OCI-LY3 (cell line): ENCODE results near the gene TPSG1.

ENCODE experiments used
- H2AFZ ChIP-seq: fragments of 200-600, 300-600 bp; shearing (Covaris generic); 2 replicates; pipeline ENCODE4 v1.6.0; 2014; ENCODE audit warnings: antibody characterized with exemption, low read depth, low read length
- H3K27ac ChIP-seq: fragments of 200-600, 300-600 bp; sonication (generic); 2 replicates; pipeline ENCODE4 v1.5.1; 2014; ENCODE audit warnings: mild to moderate bottlenecking, low read length, moderate library complexity, mixed read lengths
- H3K27me3 ChIP-seq: fragments of 200-600, 300-600 bp; sonication (generic); 2 replicates; pipeline ENCODE4 v1.6.1; 2014; ENCODE audit warnings: low read depth, low read length, mixed read lengths
- H3K36me3 ChIP-seq: fragments of 200-600, 300-600 bp; sonication (generic); replicated peaks from 2 replicates; pipeline ENCODE3; 2014; ENCODE audit warnings: low read depth, low read length, mixed read lengths
- H3K4me1 ChIP-seq: fragments of 300-600, 200-600 bp; sonication (generic); 2 replicates; pipeline ENCODE4 v1.6.1; 2014; ENCODE audit warnings: low read length, mixed read lengths
- H3K4me2 ChIP-seq: fragments of 200-600, 300-600 bp; sonication (generic); 2 replicates; pipeline ENCODE4 v1.6.1; 2014; ENCODE audit warnings: low read length, mixed read lengths
- H3K4me3 ChIP-seq: fragments of 300-600, 200-600 bp; sonication (generic); 2 replicates; pipeline ENCODE4 v1.5.1; 2014; ENCODE audit warnings: antibody characterized with exemption, mild to moderate bottlenecking, low read length, moderate library complexity
- H3K79me2 ChIP-seq: fragments of 300-600, 200-600 bp; shearing (Covaris generic); 2 replicates; pipeline ENCODE4 v1.6.1; 2014; ENCODE audit warnings: mild to moderate bottlenecking, low read length, mixed read lengths
- H3K9ac ChIP-seq: fragments of 300-600, 200-600 bp; shearing (Covaris generic); 2 replicates; pipeline ENCODE4 v1.6.0; 2014; ENCODE audit warnings: mild to moderate bottlenecking, low read length, moderate library complexity
- H3K9me3 ChIP-seq: fragments of 200-600, 300-600 bp; shearing (Covaris generic); 2 replicates; pipeline ENCODE4 v1.6.1; 2014; ENCODE audit warnings: low read length, mixed read lengths; ENCODE audit not compliant: insufficient read depth
- H4K20me1 ChIP-seq: fragments of 200-600, 300-600 bp; sonication (generic); 2 replicates; pipeline ENCODE4 v1.6.1; 2016; ENCODE audit warnings: low read length, mixed read lengths; ENCODE audit not compliant: insufficient read depth
- CTCF ChIP-seq: fragments of 200-600, 300-600 bp; sonication (generic); IDR thresholded peaks from 2 replicates; pipeline ENCODE4 v1.5.1; 2014; ENCODE audit warnings: antibody characterized with exemption, low read length, low read depth
- EZH2phosphoT487 ChIP-seq: fragments of 200-600 bp; shearing (Covaris generic); IDR thresholded peaks from 2 replicates; pipeline ENCODE4 v1.6.1; 2018; ENCODE audit warnings: antibody characterized with exemption, mixed run types, low read depth

The TPSG1 gene

GRCh38 chr16:1177750-1178149 is 47.3 kb downstream of the TPSG1 start:
- Histone ChIP-seq H3K4me1 (no peaks in the 10 kb centered on the region), H3K9me3 (no peaks in the 10 kb centered on the region), H3K36me3 (no peaks in the 10 kb centered on the region), H2AFZ (no peak overlapping the region), H3K4me2 (no peak overlapping the region), H3K79me2 (no peaks in the 10 kb centered on the region), H3K27me3 (no peaks in the 10 kb centered on the region), H4K20me1 (no peaks in the 10 kb centered on the region), H3K27ac (no peak overlapping the region), H3K4me3 (no peak overlapping the region), H3K9ac (no peak overlapping the region)
- TF ChIP-seq CTCF (no peak), EZH2phosphoT487 (no peak)

- H3K79me2 ChIP-seq = no peaks in the 10 kb centered on the region
- no peaks in the 10 kb centered on the region for H3K27me3 ChIP-seq
- H3K36me3 ChIP-seq = no peaks in the 10 kb centered on the region
- H2AFZ ChIP-seq = no peak overlapping the region
- H3K9me3 ChIP-seq = no peaks in the 10 kb centered on the region
- H3K27ac ChIP-seq = no peak overlapping the region
- no peaks in the 10 kb centered on the region for H3K4me1 ChIP-seq
- H3K4me3 ChIP-seq = no peak overlapping the region
- H3K4me2 ChIP-seq = no peak overlapping the region
- no peaks in the 10 kb centered on the region for H4K20me1 ChIP-seq
- H3K9ac ChIP-seq = no peak overlapping the region
- TF ChIP-seq EZH2phosphoT487 (no peak), CTCF (no peak)
Measured at GRCh38 chr16:1177053-1177452, 48.0 kb downstream of the TPSG1 start.

- TF ChIP-seq EZH2phosphoT487 (no peak), CTCF (no peak)
- Histone ChIP-seq H3K27ac (no peak overlapping the region), H3K27me3 (no peaks in the 10 kb centered on the region), H3K9ac (no peak overlapping the region), H3K79me2 (no peaks in the 10 kb centered on the region), H4K20me1 (no peaks in the 10 kb centered on the region), H3K4me3 (no peak overlapping the region), H3K9me3 (no peaks in the 10 kb centered on the region), H3K4me2 (no peak overlapping the region), H2AFZ (no peak overlapping the region), H3K4me1 (no peaks in the 10 kb centered on the region), H3K36me3 (no peaks in the 10 kb centered on the region)
Measured at GRCh38 chr16:1176280-1176897, 48.7 kb downstream of the TPSG1 start.

- no peaks in the 10 kb centered on the region for H4K20me1 ChIP-seq
- no peak overlapping the region for H3K27ac ChIP-seq
- H3K4me2 ChIP-seq = no peak overlapping the region
- no peaks in the 10 kb centered on the region for H3K36me3 ChIP-seq
- H3K79me2 ChIP-seq = no peaks in the 10 kb centered on the region
- no peaks in the 10 kb centered on the region for H3K9me3 ChIP-seq
- no peak overlapping the region for H3K9ac ChIP-seq
- TF ChIP-seq EZH2phosphoT487 (no peak), CTCF (no peak)
- no peak overlapping the region for H3K4me3 ChIP-seq
- no peak overlapping the region for H2AFZ ChIP-seq
- no peaks in the 10 kb centered on the region for H3K27me3 ChIP-seq
- H3K4me1 ChIP-seq = no peaks in the 10 kb centered on the region
Measured at GRCh38 chr16:1175566-1176279, 49.3 kb downstream of the TPSG1 start.
